H1 (cell line): ENCODE measurements around the gene UQCC5. TPM values are rescaled to one million over a fixed set of nuclear protein-coding genes. Genes with fewer than 3 reads are reported as not detected.

Experiments used
- CTCF ChIA-PET: fragments of 300-600 bp; sonication (Branson Sonifier 250); formaldehyde crosslinking; loops from one replicate; lab custom pipeline; 2021; ENCODE audit not compliant: partially characterized antibody; lab: Charles Lee
- POLR2A ChIA-PET: fragments of 300-600 bp; sonication (Branson Sonifier 250); formaldehyde crosslinking; loops from one replicate; lab custom pipeline; 2021; ENCODE audit warnings: inconsistent platforms; ENCODE audit not compliant: partially characterized antibody; lab: Charles Lee
- DNase-seq, 2 experiments: peaks; one replicate each; pipeline versions ENCODE4 v3.0.0 to v3.0.0-alpha.2; 2010 to 2022; ENCODE audit warnings: low spot score in 2 of 2, low read depth in 1 of 2, mixed read lengths in 1 of 2
- FAIRE-seq: peaks from 2 replicates; lab custom pipeline; 2011; peaks lifted over from hg19 to GRCh38; lab: Jason Lieb, UNC
- H2AFZ ChIP-seq: 2 replicates; pipeline ENCODE4 v1.8.1; 2012; ENCODE audit warnings: low read length, inconsistent platforms
- H2AK5ac ChIP-seq: 2 replicates; pipeline ENCODE4 v1.6.1; 2013; ENCODE audit warnings: low read depth, low read length
- H2BK120ac ChIP-seq: replicated peaks from 2 replicates; pipeline ENCODE3; 2013; ENCODE audit warnings: low read depth, low read length, inconsistent platforms
- H2BK12ac ChIP-seq: 2 replicates; pipeline ENCODE4 v1.6.1; 2013; ENCODE audit warnings: low read depth, low read length
- H2BK15ac ChIP-seq: 2 replicates; pipeline ENCODE4 v1.6.1; 2013; ENCODE audit warnings: low read length
- H2BK20ac ChIP-seq: 2 replicates; pipeline ENCODE4 v1.6.1; 2013; ENCODE audit warnings: low read length
- H2BK5ac ChIP-seq: 2 replicates; pipeline ENCODE4 v1.6.1; 2013; ENCODE audit warnings: low read depth, low read length
- H3K14ac ChIP-seq: 2 replicates; pipeline ENCODE4 v1.6.1; 2013; ENCODE audit warnings: inconsistent platforms; ENCODE audit not compliant: insufficient read length
- H3K18ac ChIP-seq: 2 replicates; pipeline ENCODE4 v1.6.1; 2013; ENCODE audit warnings: low read length; ENCODE audit errors: extremely low read depth
- H3K23ac ChIP-seq: 2 replicates; pipeline ENCODE4 v1.6.1; 2013; ENCODE audit warnings: inconsistent platforms; ENCODE audit not compliant: insufficient read length
- H3K23me2 ChIP-seq: 2 replicates; pipeline ENCODE4 v1.6.1; 2013; ENCODE audit warnings: low read depth, low read length
- H3K27ac ChIP-seq: 2 replicates; pipeline ENCODE4 v1.6.1; 2011; ENCODE audit warnings: low read depth, low read length, inconsistent platforms
- H3K27me3 ChIP-seq, 4 experiments: replicated peaks in 1 of 4; 1 replicate in 1 of 4; 2 replicates in 3 of 4; pipeline versions ENCODE4 v1.6.1 to v1.8.1; 2011 to 2013; ENCODE audit warnings: low read length in 3 of 4, mild to moderate bottlenecking in 3 of 4, inconsistent platforms in 2 of 4, mixed read lengths in 2 of 4, moderate library complexity in 1 of 4; ENCODE audit not compliant: control insufficient read depth in 3 of 4, insufficient read depth in 3 of 4; ENCODE audit errors: extremely low read depth in 1 of 4
- H3K36me3 ChIP-seq, 4 experiments: 2 replicates each; pipeline versions ENCODE4 v1.6.1 to v1.8.1; 2011 to 2013; ENCODE audit warnings: mild to moderate bottlenecking in 4 of 4, low read length in 3 of 4, moderate library complexity in 2 of 4, control low read depth in 1 of 4, inconsistent platforms in 1 of 4; ENCODE audit not compliant: insufficient read depth in 4 of 4, control insufficient read depth in 2 of 4
- H3K4ac ChIP-seq: replicated peaks from 2 replicates; pipeline ENCODE3; 2013; ENCODE audit warnings: low read length, low read depth, mixed read lengths, inconsistent platforms; ENCODE audit not compliant: insufficient read length
- H3K4me1 ChIP-seq, 4 experiments: replicated peaks in 1 of 4; 1 replicate in 1 of 4; 2 replicates in 3 of 4; pipeline versions ENCODE4 v1.6.1 to v1.8.1; 2011 to 2013; ENCODE audit warnings: low read length in 3 of 4, inconsistent platforms in 2 of 4, mixed read lengths in 1 of 4; ENCODE audit not compliant: insufficient read depth in 4 of 4, control insufficient read depth in 3 of 4
- H3K4me2 ChIP-seq, 2 experiments: 2 replicates each; pipeline versions ENCODE4 v1.6.1 to v1.8.1; 2011 to 2013; ENCODE audit warnings: low read depth in 2 of 2, low read length in 2 of 2, control low read depth in 1 of 2, inconsistent platforms in 1 of 2, mild to moderate bottlenecking in 1 of 2; ENCODE audit not compliant: insufficient read depth in 1 of 2
- H3K4me3 ChIP-seq, 4 experiments: fragments of 200-600, 300-600 bp in 1 of 4; sonication (generic), shearing (Covaris generic), sonication (Bioruptor Twin) in 1 of 4; 2 replicates each; pipeline versions ENCODE4 v1.5.1 to v1.8.1; 2011 to 2016; ENCODE audit warnings: low read length in 4 of 4, low read depth in 3 of 4, control low read depth in 2 of 4, inconsistent platforms in 2 of 4, mild to moderate bottlenecking in 2 of 4, mixed read lengths in 1 of 4, moderate library complexity in 1 of 4; ENCODE audit not compliant: insufficient read depth in 2 of 4; ENCODE audit errors: extremely low read depth in 1 of 4
- H3K56ac ChIP-seq: replicated peaks from 2 replicates; pipeline ENCODE3; 2013; ENCODE audit warnings: low read depth, mild to moderate bottlenecking, mixed read lengths, low read length, inconsistent platforms; ENCODE audit not compliant: insufficient read length
- H3K79me1 ChIP-seq: 2 replicates; pipeline ENCODE4 v1.6.1; 2013; ENCODE audit warnings: low read depth, low read length, control low read depth
- H3K79me2 ChIP-seq, 2 experiments: 2 replicates each; pipeline versions ENCODE4 v1.6.1 to v1.8.1; 2012 to 2013; ENCODE audit warnings: low read length in 2 of 2, mild to moderate bottlenecking in 2 of 2, inconsistent platforms in 1 of 2; ENCODE audit not compliant: insufficient read depth in 2 of 2, control insufficient read depth in 1 of 2
- H3K9ac ChIP-seq, 4 experiments: replicated peaks in 1 of 4; 1 replicate in 1 of 4; 2 replicates in 3 of 4; pipeline versions ENCODE4 v1.6.1 to v1.8.1; 2011 to 2013; ENCODE audit warnings: low read depth in 3 of 4, low read length in 3 of 4, control low read depth in 2 of 4, mild to moderate bottlenecking in 2 of 4, moderate library complexity in 2 of 4, inconsistent platforms in 1 of 4; ENCODE audit errors: extremely low read depth in 1 of 4
- H3K9me3 ChIP-seq, 2 experiments: 2 replicates each; pipeline versions ENCODE4 v1.6.1 to v1.8.1; 2012 to 2013; ENCODE audit warnings: mild to moderate bottlenecking in 2 of 2, moderate library complexity in 2 of 2, control low read depth in 1 of 2, inconsistent platforms in 1 of 2, low read depth in 1 of 2, low read length in 1 of 2, mixed read lengths in 1 of 2; ENCODE audit not compliant: insufficient read depth in 2 of 2
- H4K20me1 ChIP-seq, 2 experiments: replicated peaks in 1 of 2; 2 replicates each; pipeline versions ENCODE3 to v1.8.1; 2011 to 2013; ENCODE audit warnings: inconsistent platforms in 2 of 2, low read length in 2 of 2, mild to moderate bottlenecking in 1 of 2; ENCODE audit not compliant: insufficient read depth in 2 of 2, control insufficient read depth in 1 of 2
- H4K5ac ChIP-seq: 2 replicates; pipeline ENCODE4 v1.6.1; 2013; ENCODE audit warnings: low read length, low read depth, mixed read lengths, inconsistent platforms; ENCODE audit not compliant: insufficient read length
- H4K8ac ChIP-seq: 2 replicates; pipeline ENCODE4 v1.8.0; 2013; ENCODE audit warnings: mild to moderate bottlenecking, moderate library complexity, low read length, inconsistent platforms; ENCODE audit not compliant: insufficient read depth; ENCODE audit errors: extremely low read depth
- H4K91ac ChIP-seq: replicated peaks from 2 replicates; pipeline ENCODE3; 2013; ENCODE audit warnings: low read length, mixed read lengths, inconsistent platforms; ENCODE audit not compliant: insufficient read length
- FOSL1 ChIP-seq: IDR thresholded peaks from 2 replicates; pipeline ENCODE4 v1.6.1; 2011; ENCODE audit warnings: mild to moderate bottlenecking, low read depth, low read length, moderate library complexity; ENCODE audit not compliant: insufficient read depth
- GABPA ChIP-seq: IDR thresholded peaks from 2 replicates; pipeline ENCODE4 v1.6.1; 2011; ENCODE audit warnings: mild to moderate bottlenecking, low read length, moderate library complexity, borderline replicate concordance; ENCODE audit not compliant: insufficient read depth
- NRF1 ChIP-seq: IDR thresholded peaks from 2 replicates; pipeline ENCODE4 v1.6.1; 2011; ENCODE audit warnings: mild to moderate bottlenecking, low read depth, low read length, improper control_type of control experiment
- RFX5 ChIP-seq: IDR thresholded peaks from 2 replicates; pipeline ENCODE4 v1.6.1; 2011; ENCODE audit warnings: low read depth, low read length, improper control_type of control experiment, borderline replicate concordance
- SAP30 ChIP-seq: fragments of 300-600 bp; sonication (generic); IDR thresholded peaks from 2 replicates; pipeline ENCODE4 v1.7.1; 2012; ENCODE audit warnings: low read length, moderate library complexity, mild to moderate bottlenecking, inconsistent platforms; ENCODE audit not compliant: insufficient read depth, insufficient replicate concordance
- SRF ChIP-seq: IDR thresholded peaks from 2 replicates; pipeline ENCODE4 v1.6.1; 2011; ENCODE audit warnings: mild to moderate bottlenecking, low read depth, low read length, moderate library complexity
- YY1 ChIP-seq: IDR thresholded peaks from 2 replicates; pipeline ENCODE4 v1.6.1; 2011; ENCODE audit warnings: low read depth, mild to moderate bottlenecking, low read length
- WGBS, 2 experiments: shearing (Covaris generic) in 1 of 2; methylation state at CpG; one replicate each; pipeline versions ENCODE4 v1.1.6 to v1.1.7; 2013 to 2015; ENCODE audit warnings: low lambda C conversion rate in 2 of 2, mixed read lengths in 2 of 2, inconsistent platforms in 1 of 2, low coverage in 1 of 2, missing lambda C conversion rate in 1 of 2; ENCODE audit not compliant: insufficient replicate concordance in 2 of 2, insufficient coverage in 1 of 2, insufficient read length in 1 of 2; ENCODE audit errors: extremely low coverage in 1 of 2, missing lambda C conversion rate in 1 of 2; 5-methylcytosine and 5-hydroxymethylcytosine counted together
- polyA plus RNA-seq, 7 experiments: library from polyadenylated mRNA; depleted of rRNA in 3 of 7; stranded (reverse) in 5 of 7; unstranded in 2 of 7; fragments of >200 nt in 5 of 7; fragments of 200-250 nt in 2 of 7; gene quantifications; 1 replicate in 5 of 7; 2 replicates in 1 of 7; 4 replicates in 1 of 7; pipeline versions ENCODE4 v1.2.1 to v1.2.3, GENCODE V29; 2011 to 2013; ENCODE audit warnings: missing spikeins in 2 of 7, mixed read lengths in 2 of 7
- total RNA-seq: library from RNA; stranded (reverse); fragmentation: NEBNext Ultra II Directional; extraction: Animal tissue kit (Norgen Biotek cat#: 25700); gene quantifications from 2 replicates; pipeline ENCODE4 v1.2.1, GENCODE V29; 2021
- TF ChIP-seq, protein P1 (sequence below): IDR thresholded peaks from 2 replicates; pipeline ENCODE4 v1.6.1; 2011; ENCODE audit warnings: low read length, improper control_type of control experiment

UQCC5 gene
- total and polyA plus RNA-seq, 2 of the 8 experiments (the other 6 are each of a cell fraction or from before 2014, with no cell fraction given): 35.0 to 37.7 TPM

DNA sequence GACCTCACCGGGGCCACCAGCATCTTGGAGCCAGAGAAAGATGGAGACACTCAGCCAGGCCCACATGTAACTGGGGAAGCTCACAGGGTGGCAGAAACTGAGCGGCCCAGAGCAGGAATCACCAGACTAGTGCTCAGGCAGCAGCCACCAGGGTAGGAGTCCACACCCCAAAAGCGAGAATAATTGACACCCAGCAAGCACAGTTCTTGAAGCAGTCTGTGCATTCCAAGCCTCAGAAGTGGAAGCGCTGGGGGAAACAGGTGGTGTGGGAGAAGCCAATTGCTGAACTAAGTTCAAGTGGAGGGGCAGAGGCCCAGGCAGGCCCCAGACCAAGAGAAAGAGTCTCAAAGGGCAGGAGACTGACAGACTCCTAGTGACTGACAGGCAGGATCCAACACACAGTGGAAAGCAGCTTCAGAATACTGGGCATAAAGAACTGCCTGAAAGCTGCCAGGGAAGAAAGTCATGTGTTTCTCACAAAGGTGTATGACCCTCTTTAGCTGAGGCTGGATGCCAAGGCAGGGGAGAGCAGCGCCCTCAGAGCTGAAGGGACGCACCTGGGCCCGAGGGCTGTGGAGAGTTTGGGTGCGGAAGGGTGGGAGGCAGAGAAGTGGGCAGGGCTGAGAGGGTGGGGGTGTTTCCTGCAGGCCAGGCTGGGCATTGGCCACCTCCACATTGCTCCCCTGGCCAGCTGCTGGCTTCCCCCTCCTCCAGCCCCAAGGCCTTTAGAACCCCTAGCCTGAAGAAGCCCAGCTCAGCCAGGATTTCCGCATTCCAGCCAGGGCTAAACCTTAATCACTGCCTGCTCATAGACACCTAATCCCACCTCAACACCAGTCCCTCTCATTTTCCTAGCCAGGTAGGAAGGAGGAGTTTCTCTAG, 10.5 kb upstream of the UQCC5 start:
- no peak overlapping the region for H2AFZ ChIP-seq
- H2BK20ac ChIP-seq: no peak overlapping the region
- no peak overlapping the region for H4K8ac ChIP-seq
- H3K79me2 ChIP-seq: peaks cover 0 to 14% of the 10 kb centered on the region in 2 experiments; a peak in 1 of 4 replicates
- H3K79me1 ChIP-seq: peaks cover 21% of the 10 kb centered on the region
- H3K56ac ChIP-seq: no peak overlapping the region
- H3K23me2 ChIP-seq: no peaks in the 10 kb centered on the region
- H3K9ac ChIP-seq: no peak overlapping the region
- peaks cover 27 to 68% (median 42%) of the 10 kb centered on the region in 4 experiments for H3K36me3 ChIP-seq
- no peak for FAIRE-seq
- 86% methylated on average over 9 of the region's 9 CpGs; no CpG with 5 or more reads in 1 of the 2 experiments for WGBS, 2 experiments
- no peaks in the 10 kb centered on the region for H3K4me1 ChIP-seq
- H3K18ac ChIP-seq: no peak overlapping the region
- no peak overlapping the region for H2AK5ac ChIP-seq
- ChIA-PET CTCF (interaction anchor here (0.5 to 2.0 kb wide), 7 partner anchors 8 to 295 kb away, joined by 3 to 6 read pairs (median 3); no protein-coding TSS in a partner anchor), POLR2A (interaction anchor here (1.5 to 2.0 kb wide), 4 partner anchors 10 to 35 kb away, joined by 5 to 7 read pairs (median 6); partner anchors contain the start of genes STAB1 and UQCC5)
- H3K23ac ChIP-seq: no peak overlapping the region
- H4K5ac ChIP-seq: no peak overlapping the region
- no peak overlapping the region for H2BK5ac ChIP-seq
- H3K27me3 ChIP-seq: no peaks in the 10 kb centered on the region
- no peak overlapping the region for H3K4ac ChIP-seq
- no peak overlapping the region for H4K91ac ChIP-seq
- no peak overlapping the region for H3K14ac ChIP-seq
- peaks cover 7 to 41% of the 10 kb centered on the region in 2 experiments for H4K20me1 ChIP-seq
- H3K4me2 ChIP-seq: no peak overlapping the region
- no peak overlapping the region for H2BK15ac ChIP-seq
- no peak overlapping the region for H2BK120ac ChIP-seq
- no peak for DNase-seq
- H2BK12ac ChIP-seq: no peak overlapping the region
- no peaks in the 10 kb centered on the region for H3K9me3 ChIP-seq
- H3K4me3 ChIP-seq: no peak overlapping the region
- no peak overlapping the region for H3K27ac ChIP-seq
- no peak for TF ChIP-seq YY1
- TF ChIP-seq SAP30: no peak
- no peak for TF ChIP-seq RFX5
- TF ChIP-seq, protein P1, sequence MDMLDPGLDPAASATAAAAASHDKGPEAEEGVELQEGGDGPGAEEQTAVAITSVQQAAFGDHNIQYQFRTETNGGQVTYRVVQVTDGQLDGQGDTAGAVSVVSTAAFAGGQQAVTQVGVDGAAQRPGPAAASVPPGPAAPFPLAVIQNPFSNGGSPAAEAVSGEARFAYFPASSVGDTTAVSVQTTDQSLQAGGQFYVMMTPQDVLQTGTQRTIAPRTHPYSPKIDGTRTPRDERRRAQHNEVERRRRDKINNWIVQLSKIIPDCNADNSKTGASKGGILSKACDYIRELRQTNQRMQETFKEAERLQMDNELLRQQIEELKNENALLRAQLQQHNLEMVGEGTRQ: no peak
- TF ChIP-seq GABPA: no peak
- TF ChIP-seq NRF1: no peak
- no peak for TF ChIP-seq SRF
- no peak for TF ChIP-seq FOSL1
